HG03045 (cell line): ENCODE results near the gene RHOT2.

ENCODE experiments used
- ATAC-seq: cut with Tn5 transposase; IDR thresholded peaks from one replicate; pipeline ENCODE4 v1.9.1; 2021; ENCODE audit warnings: mild to moderate bottlenecking, moderate library complexity; ENCODE audit not compliant: unreplicated experiment

RHOT2 gene

DNA sequence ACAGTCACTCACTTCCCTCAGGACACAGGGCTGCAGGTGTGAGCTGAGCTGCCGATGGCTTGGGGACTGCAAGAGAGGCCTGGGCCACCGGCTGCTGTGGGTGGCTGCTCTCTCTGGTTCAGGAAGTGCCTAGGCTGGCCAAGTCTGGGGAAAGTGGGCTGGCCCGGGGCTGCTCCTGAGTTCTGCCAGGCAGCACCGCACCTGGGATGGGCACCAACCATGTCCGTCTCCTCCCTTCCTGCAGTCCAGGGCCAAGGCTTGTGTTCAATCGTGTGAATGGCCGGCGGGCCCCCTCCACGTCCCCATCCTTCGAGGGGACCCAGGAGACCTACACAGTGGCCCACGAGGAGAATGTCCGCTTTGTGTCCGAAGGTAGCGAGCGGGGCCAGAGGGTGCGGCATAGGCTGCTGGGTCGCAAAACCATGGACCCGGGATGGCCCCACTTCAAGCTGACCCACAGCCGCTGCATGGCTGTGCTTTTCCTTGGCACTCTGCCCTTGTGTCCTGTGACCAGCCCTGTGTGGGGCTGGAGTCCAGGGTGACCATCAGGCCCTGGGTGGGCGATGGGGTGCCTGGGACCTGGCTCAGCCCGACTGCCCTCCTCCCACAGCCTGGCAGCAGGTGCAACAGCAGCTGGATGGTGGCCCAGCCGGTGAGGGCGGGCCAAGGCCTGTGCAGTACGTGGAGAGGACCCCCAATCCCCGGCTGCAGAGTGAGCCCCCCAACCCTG, 20.6 kb upstream of the RHOT2 start:
- no peak for ATAC-seq

DNA sequence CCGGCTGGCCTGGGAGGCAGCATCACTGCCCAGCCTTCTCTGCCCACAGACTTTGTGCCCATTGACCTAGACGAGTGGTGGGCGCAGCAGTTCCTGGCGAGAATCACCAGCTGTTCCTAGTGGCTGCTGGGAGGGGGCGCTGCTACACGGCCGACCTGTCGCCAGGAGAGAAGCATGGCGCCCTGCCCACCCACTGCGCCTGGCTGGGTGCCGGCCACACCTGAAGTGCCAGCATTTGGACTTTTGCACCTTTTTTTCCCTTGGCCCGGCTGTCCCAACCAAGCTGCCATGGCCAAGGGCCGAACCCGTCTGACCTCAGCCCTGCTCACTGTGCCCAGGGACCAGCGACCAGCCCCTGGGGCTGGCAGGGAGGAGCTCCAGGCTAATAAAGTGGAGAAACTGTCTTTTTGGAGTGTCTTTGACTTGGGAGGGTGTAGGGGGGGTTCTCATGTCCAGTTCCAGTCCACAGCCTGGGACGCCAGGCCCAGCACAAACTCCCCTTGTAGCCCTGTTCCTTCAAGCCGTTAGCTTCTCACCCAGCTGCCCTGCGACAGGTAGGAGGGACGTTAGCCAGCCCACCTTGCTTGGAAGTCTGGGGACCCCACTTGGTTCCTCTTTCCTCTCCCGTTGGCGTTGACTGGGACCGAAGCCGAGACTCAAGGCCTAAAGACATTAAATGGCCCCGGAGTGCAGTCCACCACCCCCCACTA, 19.7 kb upstream of the RHOT2 start:
- ATAC-seq = no peak

DNA sequence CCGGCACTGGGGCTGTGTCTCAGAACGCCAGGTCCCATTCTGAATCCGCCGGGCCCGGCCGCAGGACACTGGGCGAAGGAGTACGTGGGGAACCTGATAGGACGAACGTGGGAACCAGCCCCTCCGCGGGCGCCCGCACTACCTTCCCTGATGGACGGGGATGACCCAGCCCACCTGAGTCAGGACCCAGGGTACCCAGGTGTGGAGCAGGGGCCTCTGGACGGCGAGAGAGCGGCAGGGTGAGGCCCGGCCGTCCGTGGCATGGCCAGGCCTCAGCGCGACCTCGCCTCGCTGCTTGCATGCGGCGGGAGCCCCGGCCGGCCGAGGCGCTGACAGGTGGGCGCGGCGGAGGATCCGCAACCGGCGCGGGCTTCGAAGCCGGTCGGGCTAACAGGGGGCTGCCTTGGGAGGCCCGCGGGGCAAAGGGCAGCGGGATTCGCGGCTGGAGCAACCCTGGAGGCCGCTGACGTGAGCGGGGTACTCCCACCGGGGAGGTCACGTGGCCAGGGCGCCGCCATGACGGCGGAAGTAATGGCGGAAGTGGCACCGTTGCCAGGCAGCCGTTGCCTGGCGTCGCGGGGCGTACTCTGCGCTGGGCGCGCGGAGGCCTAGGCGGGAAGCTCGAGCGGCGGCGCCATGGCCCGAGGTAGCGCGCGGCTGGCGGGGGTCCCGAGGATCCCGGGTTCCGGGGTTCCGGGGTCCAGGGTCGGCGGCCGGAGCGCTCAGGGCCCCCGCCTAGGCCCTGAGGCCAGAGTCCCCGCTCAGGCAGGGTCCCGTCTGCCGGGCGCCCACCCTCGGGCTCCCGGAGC, 18.9 kb upstream of the RHOT2 start, which contains the start of gene WDR90:
Gene WDR90 (plus strand): TSS at position 585 of the 809 bp plus-strand sequence. CDS start 52 bp downstream, at position 637.
- ATAC-seq = peak; percentile 69

DNA sequence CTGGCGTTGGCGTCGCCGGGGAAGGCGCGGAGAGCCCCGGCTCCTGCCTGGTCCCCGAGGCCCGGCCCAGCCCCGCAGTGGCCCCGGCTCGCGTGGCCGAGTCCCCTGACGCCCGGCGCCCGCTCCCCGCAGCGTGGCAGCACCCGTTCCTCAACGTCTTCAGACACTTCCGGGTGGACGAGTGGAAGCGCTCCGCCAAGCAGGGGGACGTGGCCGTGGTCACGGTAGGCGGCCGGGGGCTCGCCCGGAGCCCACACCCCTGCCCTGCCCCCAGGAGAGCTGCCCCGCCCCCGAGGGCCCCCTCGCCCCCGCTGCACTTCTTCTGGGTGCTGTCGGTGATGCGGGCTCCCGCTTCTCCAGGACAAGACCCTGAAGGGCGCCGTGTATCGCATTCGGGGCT, 18.3 kb upstream of the RHOT2 start:
- peak; percentile 15 for ATAC-seq

DNA sequence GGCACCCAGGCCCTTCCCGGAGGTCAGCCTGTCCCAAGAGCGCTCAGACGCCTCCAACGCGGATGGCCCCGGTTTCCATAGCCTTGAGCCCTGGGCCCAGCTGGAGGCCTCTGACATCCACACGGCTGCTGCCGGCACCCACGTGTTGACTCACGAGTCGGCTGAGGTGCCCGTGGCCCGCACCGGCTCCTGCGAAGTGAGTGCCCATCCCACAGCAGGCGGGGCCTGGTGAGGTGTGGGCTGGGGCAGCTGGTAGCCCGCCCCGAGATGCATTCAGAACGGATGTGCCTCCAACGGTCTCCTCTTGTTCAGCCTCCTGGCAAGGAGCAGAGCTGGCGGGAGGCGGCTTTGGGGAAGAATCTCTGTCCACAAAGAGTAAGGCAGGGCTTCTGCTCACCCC, 16.1 kb upstream of the RHOT2 start:
- no peak for ATAC-seq

DNA sequence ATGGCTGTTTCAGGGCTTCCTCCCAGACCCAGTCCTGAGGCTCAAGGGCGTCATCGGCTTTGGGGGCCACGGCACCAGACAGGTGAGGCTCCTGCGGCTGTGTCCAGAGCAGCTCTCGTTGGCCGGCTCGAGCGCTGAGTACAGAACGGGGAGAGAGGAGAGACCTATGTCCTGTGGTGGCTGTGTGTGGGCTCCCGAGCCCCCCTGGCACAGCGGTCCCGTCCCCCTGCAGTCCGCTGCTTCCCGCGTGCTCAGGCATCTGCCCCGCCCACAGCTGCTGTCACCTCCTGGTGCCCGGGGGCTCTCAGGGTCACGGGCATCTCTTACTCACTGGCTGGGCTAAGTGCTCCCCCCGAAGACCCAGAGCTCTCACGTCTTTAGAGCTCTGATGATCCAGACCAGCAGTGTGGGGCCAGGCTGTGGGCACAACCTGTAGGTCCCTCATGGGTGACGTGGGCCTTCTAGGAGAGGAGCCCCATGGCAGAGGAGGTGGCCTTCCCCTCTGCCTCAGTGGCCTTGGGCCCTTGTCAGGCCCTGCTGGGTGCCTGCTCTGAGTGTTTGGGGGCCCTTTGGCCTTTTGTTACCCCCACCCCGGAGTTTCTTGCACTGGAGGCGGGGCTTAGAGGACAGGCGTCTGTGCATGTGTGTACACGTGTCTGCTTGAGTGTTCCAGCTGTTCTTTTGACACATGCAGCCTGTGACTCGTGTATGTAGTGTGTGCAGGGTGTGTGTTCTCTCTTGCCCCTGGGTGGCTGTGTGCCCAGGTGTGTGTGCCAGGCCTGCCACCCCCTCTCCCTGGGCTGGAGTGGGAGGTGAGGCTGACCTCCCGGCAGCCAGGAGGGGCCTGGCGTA, 15.3 kb upstream of the RHOT2 start:
- ATAC-seq = no peak

DNA sequence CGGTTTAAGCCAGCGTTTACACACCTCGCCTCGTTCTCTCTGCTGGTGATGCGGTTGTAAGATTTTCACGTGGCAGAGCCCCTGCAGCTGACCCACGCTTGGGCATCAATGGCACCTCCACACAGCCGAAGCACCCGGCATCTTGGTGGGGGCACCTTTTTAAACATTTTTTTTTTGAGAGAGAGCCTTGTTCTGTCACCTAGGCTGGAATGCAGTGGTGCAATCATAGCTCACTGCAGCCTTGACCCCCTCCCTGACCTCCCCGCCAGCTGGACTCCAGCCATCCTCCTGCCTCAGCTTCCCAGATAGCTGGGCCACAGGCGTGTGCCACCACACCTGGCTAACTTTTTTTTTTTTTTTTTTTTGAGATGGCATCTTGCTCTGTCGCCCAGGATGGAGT, 13.9 kb upstream of the RHOT2 start:
- no peak for ATAC-seq

DNA sequence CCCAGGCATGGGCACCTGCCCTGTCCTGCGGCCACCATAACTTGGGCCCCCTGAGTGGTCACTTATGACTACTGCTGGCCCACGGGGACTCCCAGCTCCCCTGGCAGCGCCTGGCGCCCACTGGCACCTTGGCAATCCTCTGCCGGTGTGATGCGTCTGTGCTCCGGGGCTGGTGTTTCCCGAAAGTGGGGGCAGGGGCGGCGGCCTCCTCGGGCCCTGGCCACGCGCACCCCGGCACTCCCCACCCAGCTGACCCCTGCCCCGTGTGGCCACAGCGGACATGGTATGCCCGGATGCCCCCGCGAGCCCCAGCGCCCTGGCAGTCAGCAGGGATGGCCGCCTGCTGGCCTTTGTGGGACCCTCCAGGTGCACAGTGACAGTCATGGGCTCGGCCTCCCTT, 10.4 kb upstream of the RHOT2 start:
- no peak for ATAC-seq

DNA sequence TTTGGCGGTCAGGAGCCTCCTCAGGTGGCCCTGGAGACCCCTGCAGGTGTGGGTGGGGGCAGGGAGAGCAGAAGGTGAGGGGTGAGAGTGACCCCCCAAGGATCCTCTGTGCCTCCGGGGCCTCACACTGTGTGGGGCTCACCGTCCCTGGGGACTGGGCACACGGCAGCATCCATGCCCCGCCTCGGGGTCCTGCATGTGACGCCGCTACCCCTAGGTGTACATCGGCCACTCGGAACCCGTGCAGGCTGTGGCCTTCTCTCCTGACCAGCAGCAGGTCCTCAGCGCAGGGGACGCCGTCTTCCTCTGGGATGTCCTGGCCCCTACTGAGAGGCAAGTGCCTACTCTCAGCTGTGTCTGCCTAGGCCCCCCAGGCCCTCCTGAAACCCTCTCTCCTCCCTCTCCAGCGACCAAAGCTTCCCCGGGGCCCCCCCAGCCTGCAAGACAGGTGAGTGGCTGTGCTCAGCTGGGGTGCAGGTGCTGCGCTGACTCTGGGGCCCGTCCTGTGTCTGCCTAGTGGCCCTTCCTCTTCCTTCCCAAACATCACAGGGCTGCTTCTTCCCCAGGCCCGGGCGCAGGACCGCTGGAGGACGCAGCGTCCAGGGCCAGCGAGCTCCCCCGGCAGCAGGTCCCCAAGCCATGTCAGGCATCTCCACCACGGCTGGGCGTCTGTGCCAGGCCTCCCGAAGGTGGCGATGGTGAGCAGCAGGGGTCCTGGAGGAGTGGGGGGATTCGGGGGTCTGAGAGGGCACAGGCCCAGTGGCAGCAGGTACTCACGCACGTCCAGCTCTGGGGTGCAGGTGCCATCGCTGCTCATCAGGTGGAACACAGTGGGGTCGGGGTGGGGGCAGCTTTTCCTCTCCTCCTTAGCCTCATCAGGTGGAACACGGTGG, 9.0 kb upstream of the RHOT2 start:
- no peak for ATAC-seq

DNA sequence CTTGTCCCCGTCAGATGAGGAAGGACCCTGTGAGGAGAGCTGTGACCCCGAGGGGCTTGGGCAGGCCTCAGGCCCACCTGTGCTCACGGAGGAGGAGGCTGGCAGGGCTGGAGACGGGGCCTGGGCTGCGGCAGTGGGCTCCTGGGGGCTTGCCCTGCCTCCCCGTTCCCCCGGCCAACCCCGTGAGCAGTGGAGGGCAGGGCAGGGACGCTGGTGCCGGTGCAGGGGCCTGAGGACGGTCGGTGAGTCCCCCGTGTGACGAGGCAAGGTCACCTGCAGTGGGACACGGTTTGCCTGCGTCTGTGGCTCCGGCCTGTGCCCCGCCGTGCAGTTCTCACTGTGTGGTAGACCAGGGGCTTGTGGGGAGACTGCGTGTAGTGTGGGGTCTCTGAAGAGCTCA, 8.3 kb upstream of the RHOT2 start:
- ATAC-seq = no peak

DNA sequence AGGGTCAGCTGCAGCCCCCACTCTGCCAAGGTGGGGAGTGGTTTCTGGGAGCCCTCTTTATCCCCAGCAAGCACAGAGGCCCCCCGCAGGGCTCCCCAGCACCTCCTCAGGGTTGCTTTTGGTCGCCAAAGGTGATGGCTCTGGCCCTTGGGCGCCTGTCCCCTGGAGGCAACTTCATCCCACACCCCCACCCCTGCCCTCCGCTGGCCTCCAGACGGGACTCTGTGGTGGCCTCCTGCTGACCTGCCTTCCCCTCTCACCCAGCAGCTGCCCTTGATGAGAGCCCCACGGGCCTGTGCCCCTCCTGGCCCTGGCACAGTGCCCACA, 7.8 kb upstream of the RHOT2 start:
- ATAC-seq = peak; percentile 6

DNA sequence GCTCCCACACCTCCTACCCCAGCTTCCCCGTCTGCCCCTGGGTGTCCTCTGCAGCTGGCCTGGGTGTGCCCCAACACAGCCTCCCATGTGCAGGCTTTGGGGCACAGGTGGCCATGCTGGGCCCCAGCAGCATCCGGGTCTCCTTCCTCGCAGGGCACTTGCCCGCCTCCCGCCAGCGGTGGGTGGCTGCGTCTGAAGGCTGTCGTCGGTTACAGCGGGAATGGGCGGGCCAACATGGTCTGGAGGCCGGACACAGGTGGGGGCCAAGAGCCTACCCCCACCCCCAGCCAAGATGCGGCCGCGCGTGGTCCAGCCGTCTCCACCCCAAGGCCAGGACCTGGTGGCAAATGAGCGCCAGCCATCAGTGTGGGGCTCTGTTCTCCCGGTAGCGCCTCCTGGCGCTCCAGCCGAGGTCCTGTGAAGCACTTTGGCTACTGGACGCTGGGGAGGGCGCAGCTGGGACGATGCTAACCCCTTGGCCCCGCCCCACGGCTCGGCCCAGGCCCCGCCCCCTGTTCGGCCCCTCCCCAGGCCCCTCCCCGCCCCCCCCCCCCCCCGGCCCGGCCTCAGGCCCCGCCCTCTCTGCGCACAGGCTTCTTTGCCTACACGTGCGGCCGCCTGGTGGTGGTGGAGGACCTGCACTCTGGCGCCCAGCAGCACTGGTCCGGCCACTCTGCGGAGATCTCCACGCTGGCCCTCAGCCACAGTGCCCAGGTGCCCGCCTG, 7.3 kb upstream of the RHOT2 start:
- ATAC-seq = peak; percentile 42

DNA sequence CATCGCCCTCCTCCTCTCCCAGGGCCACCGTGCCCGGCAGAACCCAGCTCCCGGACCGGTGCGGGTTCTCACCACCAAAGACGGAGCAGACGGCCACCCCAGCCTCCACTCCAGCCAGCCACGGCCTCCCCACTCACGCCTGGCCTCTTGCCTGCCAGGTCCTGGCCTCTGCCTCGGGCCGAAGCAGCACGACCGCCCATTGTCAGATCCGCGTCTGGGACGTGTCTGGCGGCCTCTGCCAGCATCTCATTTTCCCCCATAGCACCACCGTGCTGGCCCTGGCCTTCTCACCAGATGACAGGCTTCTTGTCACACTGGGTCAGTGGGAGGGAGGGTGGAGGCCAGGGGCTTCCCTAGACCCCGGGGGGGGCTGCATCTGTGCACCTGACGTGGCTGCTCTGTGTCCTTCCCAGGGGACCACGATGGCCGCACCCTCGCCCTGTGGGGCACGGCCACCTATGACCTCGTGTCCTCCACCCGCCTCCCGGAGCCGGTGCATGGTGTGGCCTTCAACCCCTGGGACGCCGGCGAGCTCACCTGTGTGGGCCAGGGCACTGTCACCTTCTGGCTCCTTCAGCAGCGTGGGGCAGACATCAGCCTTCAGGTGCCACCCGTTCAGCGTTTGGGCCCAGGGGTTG, 6.6 kb upstream of the RHOT2 start:
- peak; percentile 2 for ATAC-seq

DNA sequence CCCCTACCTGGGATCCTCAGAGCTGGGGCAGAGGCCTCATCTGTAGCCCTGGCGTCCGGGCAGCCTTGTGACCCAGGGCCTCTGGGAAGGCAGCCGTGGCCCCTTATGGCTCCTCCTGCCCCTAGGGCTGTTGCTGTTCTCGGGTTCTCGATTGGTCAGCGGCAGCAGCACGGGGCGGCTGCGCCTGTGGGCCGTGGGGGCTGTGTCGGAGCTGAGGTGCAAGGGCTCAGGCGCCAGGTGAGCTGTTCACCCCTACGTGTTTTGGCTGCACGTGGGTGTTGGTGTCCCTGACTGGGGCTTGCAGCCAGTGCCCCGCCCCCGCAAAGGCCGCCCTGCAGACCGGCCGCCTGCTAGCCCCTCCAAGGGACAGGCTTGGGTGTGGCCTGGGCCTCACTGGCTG, 5.8 kb upstream of the RHOT2 start:
- ATAC-seq = no peak

DNA sequence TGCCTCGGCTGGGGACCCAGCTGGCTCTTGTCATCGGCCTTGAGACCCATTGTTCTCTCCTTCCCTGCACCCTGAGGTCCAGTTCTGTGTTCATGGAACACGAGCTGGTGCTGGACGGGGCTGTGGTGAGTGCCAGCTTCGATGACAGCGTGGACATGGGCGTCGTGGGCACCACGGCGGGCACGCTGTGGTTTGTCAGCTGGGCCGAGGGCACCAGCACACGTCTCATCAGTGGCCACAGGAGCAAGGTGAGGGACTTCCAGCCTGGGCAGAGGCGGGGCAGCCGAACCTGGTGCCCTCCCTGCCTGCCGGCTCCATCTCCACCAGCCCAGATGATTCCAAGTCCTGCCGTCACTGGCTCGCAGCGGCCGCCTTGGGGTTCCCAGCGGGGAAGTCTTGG, 5.3 kb upstream of the RHOT2 start:
- no peak for ATAC-seq

DNA sequence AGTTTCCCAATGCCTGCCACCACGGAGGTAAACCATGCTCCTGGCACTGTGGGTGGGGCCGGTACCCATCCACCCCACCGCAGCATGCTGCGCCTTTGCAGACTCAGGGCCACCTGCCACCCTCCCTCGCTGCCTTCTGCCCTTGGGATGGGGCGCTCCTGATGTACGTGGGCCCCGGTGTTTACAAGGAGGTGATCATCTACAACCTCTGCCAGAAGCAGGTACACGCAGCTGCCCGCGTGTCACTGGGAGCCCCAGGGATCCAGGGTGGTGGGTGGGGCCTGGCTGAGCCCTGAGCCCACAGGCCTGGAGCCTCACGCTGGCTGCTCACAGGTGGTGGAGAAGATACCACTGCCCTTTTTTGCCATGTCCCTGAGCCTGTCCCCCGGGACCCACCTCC, 1.4 kb upstream of the RHOT2 start:
- no peak for ATAC-seq

DNA sequence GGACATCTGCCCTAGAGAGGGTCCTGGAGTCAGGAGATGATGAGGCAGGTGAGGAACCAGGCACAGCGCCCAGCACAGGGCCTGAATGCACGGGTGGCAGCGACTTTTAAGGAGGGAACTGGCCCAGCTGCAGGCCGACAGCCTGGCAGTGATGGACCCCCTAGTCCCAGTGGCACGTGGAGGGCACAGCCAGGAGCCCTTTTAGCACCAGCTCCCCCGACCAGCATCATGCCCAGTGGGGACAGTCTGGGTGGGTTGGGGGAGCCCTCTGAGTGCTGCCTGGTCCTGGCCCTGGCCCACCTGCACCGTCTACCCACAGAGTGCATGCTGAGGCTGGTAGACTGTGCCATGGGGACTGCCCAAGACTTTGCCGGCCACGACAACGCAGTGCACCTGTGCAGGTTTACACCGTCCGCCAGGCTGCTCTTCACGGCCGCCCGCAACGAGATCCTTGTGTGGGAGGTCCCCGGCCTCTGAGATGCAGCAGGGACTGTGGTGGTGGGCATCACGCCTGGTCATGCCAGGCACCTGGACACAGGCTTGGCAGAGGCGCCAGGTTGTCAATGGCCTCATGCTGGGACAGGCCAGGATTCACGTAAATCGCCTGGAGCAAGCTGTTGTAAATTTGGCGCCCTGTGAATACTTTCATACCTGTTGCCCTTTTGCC, 686 bp upstream of the RHOT2 start:
- no peak for ATAC-seq

DNA sequence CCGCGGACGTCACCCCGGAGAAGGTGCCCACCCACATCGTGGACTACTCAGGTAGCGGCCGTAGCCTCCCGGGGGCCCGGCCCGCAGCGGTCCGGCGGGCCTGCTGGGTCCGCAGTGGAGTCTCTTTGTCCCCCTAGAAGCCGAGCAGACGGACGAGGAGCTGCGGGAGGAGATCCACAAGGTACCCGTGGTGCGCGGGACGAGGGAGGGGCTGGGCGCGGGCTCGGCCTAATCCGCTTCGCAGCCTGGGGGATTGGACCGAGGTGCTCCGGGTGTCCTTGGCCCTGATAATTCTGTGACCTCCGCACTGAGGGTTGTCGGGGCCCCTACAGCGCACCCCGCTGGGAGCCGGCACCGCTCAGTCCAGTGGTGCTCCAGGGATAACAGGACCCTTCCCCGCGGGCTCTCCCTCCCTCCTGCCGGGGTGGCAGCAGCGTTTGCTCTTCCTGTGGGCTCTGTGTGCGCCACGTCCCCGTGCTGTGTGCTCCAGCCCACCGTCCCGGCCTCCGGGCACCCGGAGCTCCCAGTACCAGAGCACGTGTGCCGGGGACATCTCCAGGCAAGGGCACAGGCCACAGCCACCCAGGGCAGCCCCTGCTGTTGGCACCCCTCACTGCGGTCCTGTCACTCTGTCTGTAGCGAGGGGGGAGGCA, 713 bp downstream of the RHOT2 start:
- ATAC-seq = no peak
